IMR-90 (cell line): ENCODE data around the gene ALX4. TPM values are rescaled to one million over a fixed set of nuclear protein-coding genes. Genes with fewer than 3 reads are reported as not detected.
A peak's percentile ranks its signal among the peaks of the same experiment; 100 is the strongest.

ENCODE experiments used
- ATAC-seq: fragments of 200-7000 bp; cut with Tn5 transposase; 2 replicates; pipeline ENCODE4 v1.9.1; 2020; ENCODE audit warnings: low read depth, mild to moderate bottlenecking, moderate library complexity
- BruUV-seq: library from RNA; stranded (reverse); fragments of 400-500 nt; replicated peaks from 2 replicates; lab custom pipeline; 2021; lab: Mats Ljungman, UMichigan
- CTCF ChIA-PET: fragments of 300-600 bp; formaldehyde crosslinking; extraction: SDS; loops from one replicate; lab custom pipeline; 2021; ENCODE audit warnings: antibody characterized with exemption; lab: Yijun Ruan, JAX
- POLR2A ChIA-PET: fragments of 300-600 bp; sonication (Branson Sonifier 250); formaldehyde crosslinking; loops from one replicate; lab custom pipeline; 2022; ENCODE audit warnings: antibody characterized with exemption; ENCODE audit not compliant: unreplicated experiment; lab: Charles Lee
- DNase-seq: peaks from one replicate; pipeline ENCODE4 v3.0.0; 2013
- H2AFZ ChIP-seq: replicated peaks from 2 replicates; pipeline ENCODE3; 2013; ENCODE audit warnings: low read length, mild to moderate bottlenecking; ENCODE audit not compliant: poor library complexity
- H2AK5ac ChIP-seq: 2 replicates; pipeline ENCODE4 v1.6.1; 2013; ENCODE audit warnings: low read depth, low read length, inconsistent platforms
- H2AK9ac ChIP-seq: replicated peaks from 2 replicates; pipeline ENCODE3; 2013; ENCODE audit warnings: mild to moderate bottlenecking, low read depth, low read length, moderate library complexity; ENCODE audit not compliant: poor library complexity
- H2BK120ac ChIP-seq: 2 replicates; pipeline ENCODE4 v1.6.1; 2013; ENCODE audit warnings: low read depth, low read length, inconsistent platforms
- H2BK15ac ChIP-seq: 3 replicates; pipeline ENCODE4 v1.6.1; 2013; ENCODE audit warnings: low read depth, low read length, inconsistent platforms
- H2BK20ac ChIP-seq: 2 replicates; pipeline ENCODE4 v1.6.1; 2013; ENCODE audit warnings: low read depth, mild to moderate bottlenecking, inconsistent platforms, low read length, moderate library complexity
- H2BK5ac ChIP-seq: 2 replicates; pipeline ENCODE4 v1.6.1; 2013; ENCODE audit warnings: mild to moderate bottlenecking, low read depth, low read length, inconsistent platforms; ENCODE audit not compliant: poor library complexity, severe bottlenecking
- H3K14ac ChIP-seq: replicated peaks from 2 replicates; pipeline ENCODE4 v1.6.1; 2013; ENCODE audit warnings: low read depth, low read length, inconsistent platforms
- H3K18ac ChIP-seq: 2 replicates; pipeline ENCODE4 v1.6.1; 2013; ENCODE audit warnings: low read depth, low read length, control low read depth
- H3K23ac ChIP-seq: 2 replicates; pipeline ENCODE4 v1.6.1; 2013; ENCODE audit warnings: low read depth, low read length, inconsistent platforms
- H3K27ac ChIP-seq: 2 replicates; pipeline ENCODE4 v1.5.1; 2013; ENCODE audit warnings: mild to moderate bottlenecking, control low read depth, low read length; ENCODE audit not compliant: insufficient read depth
- H3K27me3 ChIP-seq: 2 replicates; pipeline ENCODE4 v1.6.1; 2013; ENCODE audit warnings: low read length; ENCODE audit not compliant: control insufficient read depth, insufficient read depth
- H3K36me3 ChIP-seq: 2 replicates; pipeline ENCODE4 v1.6.1; 2013; ENCODE audit warnings: low read length, mixed read lengths; ENCODE audit not compliant: control insufficient read depth, insufficient read depth
- H3K4ac ChIP-seq: 2 replicates; pipeline ENCODE4 v1.6.1; 2013; ENCODE audit warnings: low read depth, low read length, inconsistent platforms
- H3K4me1 ChIP-seq: 2 replicates; pipeline ENCODE4 v1.6.1; 2013; ENCODE audit warnings: low read length, mixed read lengths; ENCODE audit not compliant: control insufficient read depth, insufficient read depth
- H3K4me2 ChIP-seq: 2 replicates; pipeline ENCODE4 v1.6.1; 2013; ENCODE audit warnings: low read depth, mild to moderate bottlenecking, control low read depth, low read length, moderate library complexity
- H3K4me3 ChIP-seq: 2 replicates; pipeline ENCODE4 v1.5.1; 2013; ENCODE audit warnings: low read depth, mild to moderate bottlenecking, control low read depth, low read length, moderate library complexity; ENCODE audit not compliant: insufficient read depth
- H3K56ac ChIP-seq: 2 replicates; pipeline ENCODE4 v1.6.1; 2013; ENCODE audit warnings: low read length, inconsistent platforms; ENCODE audit not compliant: insufficient read depth; ENCODE audit errors: extremely low read depth
- H3K79me1 ChIP-seq, 2 experiments: 2 replicates each; pipeline ENCODE4 v1.6.1; 2013; ENCODE audit warnings: low read length in 2 of 2, inconsistent platforms in 1 of 2, low read depth in 1 of 2
- H3K9ac ChIP-seq: 2 replicates; pipeline ENCODE4 v1.6.1; 2013; ENCODE audit warnings: low read depth, low read length, control low read depth
- H3K9me1 ChIP-seq: 2 replicates; pipeline ENCODE4 v1.6.1; 2013; ENCODE audit warnings: low read length, inconsistent platforms; ENCODE audit not compliant: insufficient read depth
- H3K9me3 ChIP-seq: 2 replicates; pipeline ENCODE4 v1.6.1; 2013; ENCODE audit warnings: low read length; ENCODE audit not compliant: control insufficient read depth, insufficient read depth
- H4K20me1 ChIP-seq: 2 replicates; pipeline ENCODE4 v1.6.1; 2013; ENCODE audit warnings: low read length, inconsistent platforms; ENCODE audit not compliant: insufficient read depth
- H4K5ac ChIP-seq: 2 replicates; pipeline ENCODE4 v1.6.1; 2013; ENCODE audit warnings: mild to moderate bottlenecking, low read depth, low read length, control low read depth
- H4K8ac ChIP-seq, 2 experiments: 2 replicates each; pipeline ENCODE4 v1.6.1; 2013; ENCODE audit warnings: low read depth in 2 of 2, low read length in 2 of 2, control low read depth in 1 of 2, inconsistent platforms in 1 of 2
- H4K91ac ChIP-seq: 2 replicates; pipeline ENCODE4 v1.6.1; 2013; ENCODE audit warnings: low read depth, low read length, inconsistent platforms; ENCODE audit not compliant: insufficient read depth
- CHD1 ChIP-seq: IDR thresholded peaks from 2 replicates; pipeline ENCODE4 v1.6.1; 2012; ENCODE audit warnings: low read depth, low read length, improper control_type of control experiment
- CTCF ChIP-seq: conservative IDR thresholded peaks from 2 replicates; pipeline ENCODE4 v1.5.1; 2012; ENCODE audit warnings: mild to moderate bottlenecking, low read depth, low read length, improper control_type of control experiment
- MAZ ChIP-seq: IDR thresholded peaks from 2 replicates; pipeline ENCODE4 v1.6.1; 2012; ENCODE audit warnings: low read depth, mild to moderate bottlenecking, low read length, improper control_type of control experiment, moderate library complexity, borderline replicate concordance
- POLR2A ChIP-seq: IDR thresholded peaks from 2 replicates; pipeline ENCODE4 v1.6.1; 2012; ENCODE audit warnings: mild to moderate bottlenecking, low read depth, low read length
- RAD21 ChIP-seq: IDR thresholded peaks from 2 replicates; pipeline ENCODE4 v1.6.1; 2012; ENCODE audit warnings: low read length, improper control_type of control experiment
- SMC3 ChIP-seq: fragments of 150-350 bp; IDR thresholded peaks from 2 replicates; pipeline ENCODE4 v1.6.1; 2016; ENCODE audit warnings: low read depth, mild to moderate bottlenecking, antibody characterized with exemption, low read length, moderate library complexity
- USF2 ChIP-seq: fragments of 150-350 bp; IDR thresholded peaks from 2 replicates; pipeline ENCODE4 v1.6.1; 2017; ENCODE audit warnings: mild to moderate bottlenecking, antibody characterized with exemption, low read length, low read depth
- WGBS, 2 experiments: methylation state at CpG; one replicate each; pipeline versions ENCODE4 v1.1.5 to v1.1.7; 2013; ENCODE audit warnings: missing lambda C conversion rate in 2 of 2; ENCODE audit not compliant: insufficient read length in 1 of 2; ENCODE audit errors: extremely low coverage in 2 of 2; 5-methylcytosine and 5-hydroxymethylcytosine counted together
- dilution Hi-C: fragments of 300-500 bp; cut with HindIII; formaldehyde crosslinking; loops from one replicate; pipeline ENCODE4 v1.14.3; 2018; ENCODE audit warnings: low sequenced_read_pairs; ENCODE audit not compliant: unreplicated experiment
- in situ Hi-C: fragments of 300-500 bp; cut with MboI; formaldehyde crosslinking; loops from 3 replicates; pipeline ENCODE4 v1.14.3; 2019; ENCODE audit warnings: low sequenced_read_pairs, inconsistent platforms, mixed read lengths
- intact Hi-C: fragments of 100-400 bp; cut with micrococcal nuclease; formaldehyde crosslinking; loops from 2 replicates; pipeline ENCODE4 v1.10.0; 2022
- polyA plus RNA-seq, 3 experiments: library from polyadenylated mRNA; depleted of rRNA; stranded (reverse); fragments of >200 nt; gene quantifications; 2 replicates each; pipeline ENCODE4 v1.2.3, GENCODE V29; 2012; ENCODE audit warnings: low replicate concordance in 1 of 3
- total RNA-seq: library from RNA; depleted of rRNA; stranded (reverse); fragments of >200 nt; gene quantifications from 2 replicates; pipeline ENCODE4 v1.2.3, GENCODE V29; 2012

Gene ALX4
- total and polyA plus RNA-seq, 2 of the 4 experiments (the other 2 are of a cell fraction) = not detected

DNA sequence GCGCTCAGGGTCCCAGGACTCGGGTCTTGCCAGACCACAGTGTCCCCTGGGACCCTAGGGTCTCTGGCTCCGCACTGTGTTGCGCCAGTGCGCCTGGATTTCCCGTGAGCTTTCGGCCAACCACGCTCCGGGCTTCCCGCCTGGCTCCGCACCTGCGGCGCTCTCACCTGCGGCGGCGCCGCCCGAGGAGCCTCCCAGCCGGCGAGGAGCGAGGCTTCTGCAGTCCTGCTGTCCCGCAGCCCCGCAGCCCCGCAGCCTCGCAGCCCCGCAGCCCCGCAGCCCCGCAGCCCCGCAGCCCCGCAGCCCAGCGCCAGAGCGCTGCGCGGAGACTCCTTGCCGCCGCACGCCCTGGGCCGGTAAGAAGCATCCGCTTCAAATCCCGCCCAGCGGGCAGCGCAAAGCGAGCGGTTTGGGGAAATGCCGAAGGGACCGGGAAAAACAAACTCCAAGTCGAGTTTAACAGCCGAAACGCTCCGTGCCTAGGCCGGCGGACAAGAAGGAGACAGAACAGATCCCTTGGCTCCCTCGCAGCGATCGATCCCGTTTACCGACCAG lies 939 bp downstream of the ALX4 start:
- no peak overlapping the region for H3K23ac ChIP-seq
- no peaks in the 10 kb centered on the region for H3K9me1 ChIP-seq
- no peak overlapping the region for H2BK5ac ChIP-seq
- no TSS peak for BruUV-seq
- peaks cover 2% of the 10 kb centered on the region; the same call in 1 of the 2 replicates for H3K4me1 ChIP-seq
- H2AFZ ChIP-seq = peak overlapping the region; percentile 54
- H3K56ac ChIP-seq = no peak overlapping the region
- no peaks in the 10 kb centered on the region for H3K79me1 ChIP-seq
- no peak overlapping the region for H3K4me3 ChIP-seq
- in situ Hi-C loops = no loop called here
- H3K14ac ChIP-seq = no peak overlapping the region
- CTCF ChIA-PET = no interaction called here
- H2BK20ac ChIP-seq = no peak overlapping the region
- intact Hi-C loops = no loop called here
- H3K9ac ChIP-seq = no peak overlapping the region
- DNase-seq = no peak
- H4K8ac ChIP-seq = no peak overlapping the region
- TF ChIP-seq SMC3 (no peak), MAZ (no peak), POLR2A (no peak), CTCF (no peak), RAD21 (no peak), USF2 (no peak), CHD1 (no peak)
- dilution Hi-C loops = no loop called here
- H3K27me3 ChIP-seq = peaks cover 98% of the 10 kb centered on the region
- peak; percentile 25; the same call in 1 of the 2 replicates for ATAC-seq
- H2BK120ac ChIP-seq = no peak overlapping the region
- no peak overlapping the region for H2AK9ac ChIP-seq
- H3K18ac ChIP-seq = no peak overlapping the region
- POLR2A ChIA-PET = no interaction called here
- H3K27ac ChIP-seq = no peak overlapping the region
- no peak overlapping the region for H3K4ac ChIP-seq
- 0 out of 2 replicates have a peak, but pooled peaks cover 3% of the 10 kb centered on the region for H4K20me1 ChIP-seq
- H3K9me3 ChIP-seq = peaks cover 12% of the 10 kb centered on the region
- H4K5ac ChIP-seq = no peak overlapping the region
- no peak overlapping the region for H4K91ac ChIP-seq
- H3K36me3 ChIP-seq = no peaks in the 10 kb centered on the region
- 6% methylated on average over 16 of the region's 57 CpGs; no CpG with 5 or more reads in 1 of the 2 experiments for WGBS, 2 experiments
- no peak overlapping the region for H2BK15ac ChIP-seq
- H2AK5ac ChIP-seq = no peak overlapping the region
- H3K4me2 ChIP-seq = peak overlapping the region; percentile 5; the same call in 1 of the 2 replicates
